ENCODE data around the gene WFDC6. TPM values are rescaled to one million over a fixed set of nuclear protein-coding genes. Genes with fewer than 3 reads are reported as not detected.
A peak's percentile ranks its signal among the peaks of the same experiment; 100 is the strongest.

The WFDC6 gene
- total and polyA plus RNA-seq, 2 donors (not counting 1 experiment from before 2014, with no cell fraction given), result not detected

GRCh38 chr20:45503403-45503802 is 35.9 kb downstream of the WFDC6 start:
- Histone ChIP-seq H4K20me1 (ENCODE audit: control insufficient read depth, extremely low read depth, insufficient read depth, low read length) (no peaks in the 10 kb centered on the region), H3K4me3 (replicated peaks in 1 of 4; ENCODE audit: control extremely low read depth in 1 of 4, insufficient read depth in 1 of 4, low read depth in 3 of 4, low read length in 4 of 4) (no peak overlapping the region), H3K9ac (ENCODE audit: insufficient read depth, low read length) (no peak overlapping the region), H3K4me2 (ENCODE audit: extremely low read depth, insufficient read depth, low read length) (no peak overlapping the region), H3K36me3 (ENCODE audit: control insufficient read depth, insufficient read depth, low read length) (no peaks in the 10 kb centered on the region), H2AFZ (ENCODE audit: low read length) (no peak overlapping the region), H3K27me3 (ENCODE audit: control insufficient read depth, insufficient read depth, low read length) (no peaks in the 10 kb centered on the region), H3K27ac (ENCODE audit: insufficient read depth, low read length) (no peak overlapping the region), H3K9me3 (ENCODE audit: control insufficient read depth, insufficient read depth, low read depth, low read length) (no peaks in the 10 kb centered on the region), H3K79me2 (ENCODE audit: control insufficient read depth, insufficient read depth, low read length) (no peaks in the 10 kb centered on the region), H3K4me1 (ENCODE audit: control insufficient read depth, extremely low read depth, insufficient read depth, low read length) (no peaks in the 10 kb centered on the region)
- TF ChIP-seq, protein P1, sequence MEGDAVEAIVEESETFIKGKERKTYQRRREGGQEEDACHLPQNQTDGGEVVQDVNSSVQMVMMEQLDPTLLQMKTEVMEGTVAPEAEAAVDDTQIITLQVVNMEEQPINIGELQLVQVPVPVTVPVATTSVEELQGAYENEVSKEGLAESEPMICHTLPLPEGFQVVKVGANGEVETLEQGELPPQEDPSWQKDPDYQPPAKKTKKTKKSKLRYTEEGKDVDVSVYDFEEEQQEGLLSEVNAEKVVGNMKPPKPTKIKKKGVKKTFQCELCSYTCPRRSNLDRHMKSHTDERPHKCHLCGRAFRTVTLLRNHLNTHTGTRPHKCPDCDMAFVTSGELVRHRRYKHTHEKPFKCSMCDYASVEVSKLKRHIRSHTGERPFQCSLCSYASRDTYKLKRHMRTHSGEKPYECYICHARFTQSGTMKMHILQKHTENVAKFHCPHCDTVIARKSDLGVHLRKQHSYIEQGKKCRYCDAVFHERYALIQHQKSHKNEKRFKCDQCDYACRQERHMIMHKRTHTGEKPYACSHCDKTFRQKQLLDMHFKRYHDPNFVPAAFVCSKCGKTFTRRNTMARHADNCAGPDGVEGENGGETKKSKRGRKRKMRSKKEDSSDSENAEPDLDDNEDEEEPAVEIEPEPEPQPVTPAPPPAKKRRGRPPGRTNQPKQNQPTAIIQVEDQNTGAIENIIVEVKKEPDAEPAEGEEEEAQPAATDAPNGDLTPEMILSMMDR (conservative IDR thresholded peaks at IDR 0.05 in 1 of 2, IDR thresholded peaks at IDR 0.05 in 1 of 2; ENCODE audit: low read depth in 1 of 2, low read length in 2 of 2), result no peak
- no peak for TF ChIP-seq EZH2 (IDR thresholded peaks at IDR 0.05; ENCODE audit: low read length, missing control alignments)
- DNase-seq (ENCODE audit: low read depth in 2 of 2), result no peak

- H3K4me2 ChIP-seq (ENCODE audit: extremely low read depth, insufficient read depth, low read length), result no peak overlapping the region
- H3K27me3 ChIP-seq (ENCODE audit: control insufficient read depth, insufficient read depth, low read length), result no peaks in the 10 kb centered on the region
- no peaks in the 10 kb centered on the region for H3K79me2 ChIP-seq (ENCODE audit: control insufficient read depth, insufficient read depth, low read length)
- no peak for TF ChIP-seq EZH2 (IDR thresholded peaks at IDR 0.05; ENCODE audit: low read length, missing control alignments)
- TF ChIP-seq, protein P1 (conservative IDR thresholded peaks at IDR 0.05 in 1 of 2, IDR thresholded peaks at IDR 0.05 in 1 of 2; ENCODE audit: low read depth in 1 of 2, low read length in 2 of 2), result no peak
- H3K4me3 ChIP-seq (replicated peaks in 1 of 4; ENCODE audit: control extremely low read depth in 1 of 4, insufficient read depth in 1 of 4, low read depth in 3 of 4, low read length in 4 of 4), result no peak overlapping the region
- no peaks in the 10 kb centered on the region for H3K9me3 ChIP-seq (ENCODE audit: control insufficient read depth, insufficient read depth, low read depth, low read length)
- no peak for DNase-seq (ENCODE audit: low read depth in 2 of 2)
- no peaks in the 10 kb centered on the region for H3K4me1 ChIP-seq (ENCODE audit: control insufficient read depth, extremely low read depth, insufficient read depth, low read length)
- no peak overlapping the region for H2AFZ ChIP-seq (ENCODE audit: low read length)
- H4K20me1 ChIP-seq (ENCODE audit: control insufficient read depth, extremely low read depth, insufficient read depth, low read length), result no peaks in the 10 kb centered on the region
- no peaks in the 10 kb centered on the region for H3K36me3 ChIP-seq (ENCODE audit: control insufficient read depth, insufficient read depth, low read length)
- H3K9ac ChIP-seq (ENCODE audit: insufficient read depth, low read length), result no peak overlapping the region
- no peak overlapping the region for H3K27ac ChIP-seq (ENCODE audit: insufficient read depth, low read length)
Observed at GRCh38 chr20:45502561-45502960, 36.7 kb downstream of the WFDC6 start.

DNA sequence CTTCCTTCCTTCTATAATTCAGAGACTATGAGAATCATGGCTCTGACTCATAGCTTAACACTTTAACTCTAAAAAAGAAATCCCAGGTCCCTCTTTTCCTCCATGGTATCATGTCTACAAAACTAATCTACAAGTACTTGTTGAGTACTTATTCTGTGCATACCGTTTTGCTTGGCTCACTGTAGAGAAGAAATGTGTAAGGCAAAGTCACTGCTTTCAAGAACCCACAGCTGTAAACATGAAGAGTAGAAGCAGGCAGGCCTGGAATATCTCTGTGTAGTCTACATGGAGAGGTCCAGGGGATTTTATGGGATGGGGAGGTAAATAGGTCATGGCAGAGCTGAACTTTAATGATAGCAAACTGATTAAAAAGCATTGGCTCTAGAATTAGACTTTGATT is 37.7 kb downstream of the WFDC6 start:
- H3K4me3 ChIP-seq (replicated peaks in 1 of 4; ENCODE audit: control extremely low read depth in 1 of 4, insufficient read depth in 1 of 4, low read depth in 3 of 4, low read length in 4 of 4), result no peak overlapping the region

More for the DNA sequence above, 37.7 kb downstream of the WFDC6 start:
- peak in 1 of 2 donors; percentile 1 for DNase-seq (ENCODE audit: low read depth in 2 of 2)
- H3K4me2 ChIP-seq (ENCODE audit: extremely low read depth, insufficient read depth, low read length), result no peak overlapping the region
- no peak overlapping the region for H2AFZ ChIP-seq (ENCODE audit: low read length)
- no peaks in the 10 kb centered on the region for H3K4me1 ChIP-seq (ENCODE audit: control insufficient read depth, extremely low read depth, insufficient read depth, low read length)
- no peak overlapping the region for H3K27ac ChIP-seq (ENCODE audit: insufficient read depth, low read length)
- H3K9ac ChIP-seq (ENCODE audit: insufficient read depth, low read length), result no peak overlapping the region
- no peaks in the 10 kb centered on the region for H3K27me3 ChIP-seq (ENCODE audit: control insufficient read depth, insufficient read depth, low read length)
- H3K9me3 ChIP-seq (ENCODE audit: control insufficient read depth, insufficient read depth, low read depth, low read length), result no peaks in the 10 kb centered on the region
- H4K20me1 ChIP-seq (ENCODE audit: control insufficient read depth, extremely low read depth, insufficient read depth, low read length), result no peaks in the 10 kb centered on the region
- no peaks in the 10 kb centered on the region for H3K36me3 ChIP-seq (ENCODE audit: control insufficient read depth, insufficient read depth, low read length)
- TF ChIP-seq, protein P1 (conservative IDR thresholded peaks at IDR 0.05 in 1 of 2, IDR thresholded peaks at IDR 0.05 in 1 of 2; ENCODE audit: low read depth in 1 of 2, low read length in 2 of 2), result no peak
- TF ChIP-seq EZH2 (IDR thresholded peaks at IDR 0.05; ENCODE audit: low read length, missing control alignments), result no peak
- no peaks in the 10 kb centered on the region for H3K79me2 ChIP-seq (ENCODE audit: control insufficient read depth, insufficient read depth, low read length)
